Tibial nerve (tissue), 4 donors: Measurements from ENCODE around the gene TAF4B. TPM values are rescaled to one million over a fixed set of nuclear protein-coding genes. Genes with fewer than 3 reads are reported as not detected.

Experiments
- DNase-seq, 2 donors: peaks; one replicate each; pipeline ENCODE4 v3.0.0-alpha.2; 2019; ENCODE audit warnings: low spot score in 2 of 2
- H3K27ac ChIP-seq, 4 donors: fragments of 200-600 bp; sonication (generic) in 3 of 4; one replicate each; pipeline ENCODE4 v1.5.1; 2017 to 2019; ENCODE audit warnings: mild to moderate bottlenecking in 1 of 4
- H3K27me3 ChIP-seq, 2 donors: fragments of 200-600 bp; sonication (generic) in 1 of 2; one replicate each; pipeline versions ENCODE4 v1.5.1 to v1.6.0; 2017 to 2019
- H3K36me3 ChIP-seq, 3 donors: fragments of 200-600 bp; sonication (generic); one replicate each; pipeline ENCODE4 v1.5.1; 2018 to 2019
- H3K4me1 ChIP-seq, 4 donors: fragments of 200-600 bp; sonication (generic) in 3 of 4; one replicate each; pipeline ENCODE4 v1.5.1; 2017 to 2019
- H3K4me3 ChIP-seq, 4 donors: fragments of 200-600 bp; sonication (generic) in 3 of 4; one replicate each; pipeline ENCODE4 v1.5.1; 2017 to 2019; ENCODE audit warnings: mild to moderate bottlenecking in 1 of 4, moderate library complexity in 1 of 4
- H3K9me3 ChIP-seq, 4 donors: fragments of 200-600 bp; sonication (generic) in 3 of 4; one replicate each; pipeline ENCODE4 v1.5.1; 2017 to 2019
- CTCF ChIP-seq, 5 experiments: fragments of 200-600 bp in 3 of 5; fragments of 450-650 bp in 2 of 5; sonication (generic) in 3 of 5; IDR thresholded peaks; one replicate each; pipeline ENCODE4 v1.5.1; 2016 to 2019; ENCODE audit warnings: antibody characterized with exemption in 5 of 5, mild to moderate bottlenecking in 3 of 5, moderate library complexity in 2 of 5
- EP300 ChIP-seq, 2 donors: sonication (generic); formaldehyde crosslinking; IDR thresholded peaks; one replicate each; pipeline ENCODE4 v1.6.1; 2017; ENCODE audit warnings: antibody characterized with exemption in 2 of 2, mild to moderate bottlenecking in 1 of 2
- POLR2A ChIP-seq, 2 donors: fragments of 450-650 bp; IDR thresholded peaks; one replicate each; pipeline ENCODE4 v1.6.1; 2017; ENCODE audit warnings: antibody characterized with exemption in 2 of 2, mild to moderate bottlenecking in 2 of 2, moderate library complexity in 2 of 2
- WGBS, 2 donors: methylation state at CpG; one replicate each; pipeline ENCODE4 v1.1.5; 2018; 5-methylcytosine and 5-hydroxymethylcytosine counted together
- total RNA-seq, 4 donors: library from RNA; depleted of rRNA; stranded (reverse); fragments of >200 nt; gene quantifications; one replicate each; pipeline ENCODE4 v1.1.0, GENCODE V29; 2016

The TAF4B gene
- total RNA-seq, 4 donors from 2014 or later, result 13.7 to 25.5 (median 17.2) TPM

GRCh38 chr18:26312199-26312598 lies 86.0 kb downstream of the TAF4B start:
- TF ChIP-seq POLR2A (IDR thresholded peaks at IDR 0.05), result no peak
- TF ChIP-seq CTCF (IDR thresholded peaks at IDR 0.05), result no peak
- no peak for TF ChIP-seq EP300 (IDR thresholded peaks at IDR 0.05)
- Histone ChIP-seq H3K27me3 (no peaks in the 10 kb centered on the region), H3K9me3 (no peaks in the 10 kb centered on the region), H3K4me1 (no peaks in the 10 kb centered on the region), H3K4me3 (no peak overlapping the region), H3K27ac (no peak overlapping the region), H3K36me3 (peaks cover 0 to 4% (median 0%) of the 10 kb centered on the region in 3 donors)
- 91 to 95% methylated on average over 1 of the region's 1 CpG for WGBS, 2 donors
- DNase-seq, result no peak

GRCh38 chr18:26317398-26317797 lies 91.2 kb downstream of the TAF4B start:
- WGBS, 2 donors, result 70 to 78% methylated on average over 3 of the region's 3 CpGs
- DNase-seq, result no peak
- no peak overlapping the region for H3K4me3 ChIP-seq

DNA sequence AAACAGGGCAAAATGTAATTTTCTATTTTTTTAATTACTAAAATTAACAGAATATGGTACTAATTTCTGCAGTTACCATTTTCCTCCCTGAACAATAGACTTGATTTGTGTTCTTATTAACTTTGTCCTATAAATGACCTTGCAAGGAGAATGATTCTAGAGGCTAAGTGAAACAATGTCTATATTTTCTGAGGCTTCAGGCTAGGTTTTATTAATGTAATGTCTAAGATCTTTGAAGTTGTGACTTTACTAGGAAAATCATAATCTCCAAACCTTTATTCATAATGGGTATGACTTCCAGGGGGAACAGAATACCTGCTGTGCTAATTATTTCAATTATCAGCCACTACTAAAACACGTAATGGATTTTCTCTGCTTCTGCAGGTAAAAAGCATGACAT lies 94.4 kb downstream of the TAF4B start:
- no peaks in the 10 kb centered on the region for H3K4me1 ChIP-seq
- no peak overlapping the region for H3K27ac ChIP-seq
- peaks cover 0 to 10% (median 0%) of the 10 kb centered on the region in 3 donors for H3K36me3 ChIP-seq
- TF ChIP-seq POLR2A (IDR thresholded peaks at IDR 0.05) (no peak), EP300 (IDR thresholded peaks at IDR 0.05) (no peak), CTCF (IDR thresholded peaks at IDR 0.05) (no peak)
- no peak for DNase-seq
- 100% methylated on average over 1 of the region's 1 CpG for WGBS, 2 donors
- H3K4me3 ChIP-seq, result no peak overlapping the region
- no peaks in the 10 kb centered on the region for H3K9me3 ChIP-seq
- H3K27me3 ChIP-seq, result no peaks in the 10 kb centered on the region

More at GRCh38 chr18:26317398-26317797, 91.2 kb downstream of the TAF4B start:
- Histone ChIP-seq H3K27me3 (no peaks in the 10 kb centered on the region), H3K36me3 (peaks cover 0 to 9% (median 0%) of the 10 kb centered on the region in 3 donors), H3K4me1 (no peaks in the 10 kb centered on the region), H3K27ac (no peak overlapping the region), H3K9me3 (no peaks in the 10 kb centered on the region)
- TF ChIP-seq CTCF (IDR thresholded peaks at IDR 0.05), result no peak
- no peak for TF ChIP-seq EP300 (IDR thresholded peaks at IDR 0.05)
- no peak for TF ChIP-seq POLR2A (IDR thresholded peaks at IDR 0.05)

DNA sequence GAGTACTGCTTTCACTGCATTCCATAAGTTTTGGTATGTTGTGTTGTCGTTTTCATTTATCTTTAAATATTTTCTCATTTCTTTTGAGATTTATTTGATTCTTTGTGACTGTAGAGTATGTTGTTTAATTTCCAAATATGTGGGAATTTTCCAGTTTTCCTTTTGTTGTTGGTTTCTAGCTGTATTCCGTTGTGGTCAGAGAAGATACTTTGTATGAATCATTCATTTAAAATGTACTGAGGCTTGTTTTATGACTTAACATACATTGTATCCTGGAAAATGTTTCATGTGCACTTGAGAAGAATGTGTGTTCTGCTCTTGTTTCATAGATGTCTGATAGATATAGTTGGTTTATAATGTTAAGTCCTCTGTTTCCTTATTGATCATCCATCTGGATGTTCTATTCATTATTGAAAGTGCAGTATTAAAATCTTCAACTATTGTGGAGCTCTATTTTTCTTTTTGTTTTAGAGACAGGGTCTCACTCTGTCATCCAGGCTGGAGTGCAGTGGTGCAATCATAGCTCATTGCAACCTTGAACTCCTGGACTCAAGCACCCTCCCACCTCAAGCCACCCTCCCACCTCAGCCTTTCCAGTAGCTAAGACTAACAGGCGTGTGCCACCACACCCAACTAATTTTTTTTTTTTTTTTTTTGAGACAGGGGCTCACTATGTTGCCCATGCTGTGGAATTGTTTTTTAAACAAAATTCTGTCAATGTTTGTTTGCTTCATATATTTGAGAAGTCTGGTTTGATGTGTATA lies 96.8 kb downstream of the TAF4B start:
- 90 to 92% methylated on average over 3 of the region's 3 CpGs for WGBS, 2 donors
- Histone ChIP-seq H3K27me3 (no peaks in the 10 kb centered on the region), H3K9me3 (no peaks in the 10 kb centered on the region), H3K27ac (no peak overlapping the region), H3K4me1 (no peaks in the 10 kb centered on the region), H3K36me3 (peaks cover 0 to 11% (median 0%) of the 10 kb centered on the region in 3 donors), H3K4me3 (no peak overlapping the region)
- DNase-seq, result no peak
- TF ChIP-seq CTCF (IDR thresholded peaks at IDR 0.05) (no peak), POLR2A (IDR thresholded peaks at IDR 0.05) (no peak), EP300 (IDR thresholded peaks at IDR 0.05) (no peak)

GRCh38 chr18:26325771-26326170 lies 99.5 kb downstream of the TAF4B start:
- no peak for DNase-seq
- Histone ChIP-seq H3K4me1 (no peaks in the 10 kb centered on the region), H3K27ac (no peak overlapping the region), H3K4me3 (no peak overlapping the region), H3K27me3 (no peaks in the 10 kb centered on the region), H3K9me3 (no peaks in the 10 kb centered on the region), H3K36me3 (peaks cover 0 to 37% (median 0%) of the 10 kb centered on the region in 3 donors)
- WGBS, 2 donors, result 91 to 94% methylated on average over 2 of the region's 2 CpGs
- TF ChIP-seq POLR2A (IDR thresholded peaks at IDR 0.05) (no peak), EP300 (IDR thresholded peaks at IDR 0.05) (no peak), CTCF (IDR thresholded peaks at IDR 0.05) (no peak)
